GM12878 (cell line): ENCODE measurements around the gene SEPTIN10. TPM values are rescaled to one million over a fixed set of nuclear protein-coding genes. Genes with fewer than 3 reads are reported as not detected.

Source experiments
- ATAC-seq: fragments of 200-7000 bp; cut with Tn5 transposase; 3 replicates; pipeline ENCODE4 v1.9.1; 2020; ENCODE audit warnings: mild to moderate bottlenecking, moderate library complexity
- BruUV-seq: library from RNA; stranded (reverse); fragments of 400-500 nt; replicated peaks from 2 replicates; lab custom pipeline; 2021; lab: Mats Ljungman, UMichigan
- CTCF ChIA-PET: fragments of 300-600 bp; sonication (Branson Sonifier 250); formaldehyde crosslinking; extraction: SDS; loops from one replicate; lab custom pipeline; 2021; ENCODE audit warnings: inconsistent platforms; lab: Yijun Ruan, JAX
- POLR2A ChIA-PET: fragments of 350-600 bp; formaldehyde crosslinking; extraction: SDS; loops from one replicate; lab custom pipeline; 2021; ENCODE audit warnings: inconsistent platforms; lab: Charles Lee
- RAD21 ChIA-PET: fragments of 300-600 bp; sonication (Branson Sonifier 250); formaldehyde crosslinking; loops from one replicate; lab custom pipeline; 2023; ENCODE audit warnings: antibody characterized with exemption; ENCODE audit not compliant: unreplicated experiment; lab: Charles Lee
- SMC1A ChIA-PET: fragments of 300-600 bp; sonication (Branson Sonifier 250); formaldehyde crosslinking; loops from one replicate; lab custom pipeline; 2023; ENCODE audit not compliant: unreplicated experiment, uncharacterized antibody; lab: Charles Lee
- DNase-seq: peaks from one replicate; pipeline ENCODE4 v3.0.0-alpha.2; 2011; ENCODE audit warnings: low read depth, low spot score
- FAIRE-seq: peaks from 3 replicates; lab custom pipeline; 2011; peaks lifted over from hg19 to GRCh38; lab: Jason Lieb, UNC
- H2AFZ ChIP-seq: 2 replicates; pipeline ENCODE4 v1.6.0; 2011; ENCODE audit warnings: low read depth, low read length, control low read depth; ENCODE audit not compliant: control insufficient read depth
- H3K27ac ChIP-seq: 2 replicates; pipeline ENCODE4 v1.5.1; 2011; ENCODE audit warnings: control low read depth; ENCODE audit not compliant: control insufficient read depth, insufficient read depth
- H3K27me3 ChIP-seq, 2 experiments: replicated peaks in 1 of 2; 2 replicates each; pipeline versions ENCODE4 v1.6.0 to v1.6.1; 2011; ENCODE audit warnings: low read length in 1 of 2; ENCODE audit not compliant: control insufficient read depth in 2 of 2, insufficient read depth in 2 of 2
- H3K36me3 ChIP-seq, 2 experiments: 2 replicates each; pipeline ENCODE4 v1.5.1; 2011; ENCODE audit warnings: low read length in 1 of 2; ENCODE audit not compliant: control insufficient read depth in 2 of 2, insufficient read depth in 2 of 2
- H3K4me1 ChIP-seq: 2 replicates; pipeline ENCODE4 v1.6.1; 2011; ENCODE audit warnings: mild to moderate bottlenecking, low read length, moderate library complexity, mixed read lengths; ENCODE audit not compliant: control insufficient read depth, insufficient read depth
- H3K4me2 ChIP-seq: 2 replicates; pipeline ENCODE4 v1.6.0; 2011; ENCODE audit warnings: control low read depth; ENCODE audit not compliant: control insufficient read depth, insufficient read depth
- H3K4me3 ChIP-seq: fragments of 200-600 bp; sonication (generic); 2 replicates; pipeline ENCODE4 v1.5.1; 2016
- H3K79me2 ChIP-seq: 2 replicates; pipeline ENCODE4 v1.6.0; 2011; ENCODE audit warnings: low read length; ENCODE audit not compliant: control insufficient read depth, insufficient read depth
- H3K9ac ChIP-seq: 2 replicates; pipeline ENCODE4 v1.8.0; 2011; ENCODE audit warnings: low read length, control low read depth, mixed read lengths; ENCODE audit not compliant: control insufficient read depth, insufficient read depth
- H3K9me3 ChIP-seq: replicated peaks from 3 replicates; pipeline ENCODE4 v1.5.1; 2011; ENCODE audit warnings: mild to moderate bottlenecking, low read length; ENCODE audit not compliant: control insufficient read depth, insufficient read depth
- H4K20me1 ChIP-seq: 2 replicates; pipeline ENCODE4 v1.6.0; 2011; ENCODE audit not compliant: control insufficient read depth, insufficient read depth
- BMI1 ChIP-seq: fragments of 450-650 bp; IDR thresholded peaks from 2 replicates; pipeline ENCODE4 v1.6.1; 2016; ENCODE audit warnings: mild to moderate bottlenecking, moderate library complexity, borderline replicate concordance
- CBFB ChIP-seq: IDR thresholded peaks from 2 replicates; pipeline ENCODE4 v1.6.1; 2016; ENCODE audit warnings: antibody characterized with exemption, low read depth
- IRF4 ChIP-seq: IDR thresholded peaks from 2 replicates; pipeline ENCODE4 v1.6.1; 2011; ENCODE audit warnings: low read depth, low read length
- KAT2A ChIP-seq: conservative IDR thresholded peaks from 2 replicates; pipeline ENCODE4 v1.6.1; 2011; ENCODE audit warnings: low read depth, low read length; ENCODE audit not compliant: control insufficient read depth
- NBN ChIP-seq: fragments of 450-650 bp; IDR thresholded peaks from 2 replicates; pipeline ENCODE4 v1.6.1; 2016
- NR2C1 ChIP-seq: fragments of 450-650 bp; IDR thresholded peaks from 2 replicates; pipeline ENCODE4 v1.6.1; 2017; ENCODE audit warnings: antibody characterized with exemption, mild to moderate bottlenecking, moderate library complexity
- RFX5 ChIP-seq: IDR thresholded peaks from 2 replicates; pipeline ENCODE4 v1.6.1; 2011; ENCODE audit warnings: low read depth, low read length, improper control_type of control experiment
- SPI1 ChIP-seq: IDR thresholded peaks from 2 replicates; pipeline ENCODE4 v1.6.1; 2011; ENCODE audit warnings: low read depth, mild to moderate bottlenecking, low read length, moderate library complexity, borderline replicate concordance; ENCODE audit not compliant: insufficient read depth
- USF1 ChIP-seq: IDR thresholded peaks from 2 replicates; pipeline ENCODE4 v1.6.1; 2011; ENCODE audit warnings: borderline replicate concordance, low read depth, mild to moderate bottlenecking, moderate library complexity, mixed read lengths, low read length; ENCODE audit not compliant: insufficient read depth; ENCODE audit errors: extremely low read length
- ZNF384 ChIP-seq: IDR thresholded peaks from 2 replicates; pipeline ENCODE4 v1.6.1; 2012; ENCODE audit warnings: low read depth, mild to moderate bottlenecking, low read length, improper control_type of control experiment, borderline replicate concordance
- WGBS: methylation state at CpG from one replicate; pipeline ENCODE4 v1.1.6; 2016; ENCODE audit warnings: low lambda C conversion rate; ENCODE audit not compliant: insufficient replicate concordance, insufficient coverage; ENCODE audit errors: missing lambda C conversion rate; 5-methylcytosine and 5-hydroxymethylcytosine counted together
- in situ Hi-C: fragments of 300-500 bp; cut with MboI; formaldehyde crosslinking; loops from 9 replicates; pipeline ENCODE4 v1.14.3; 2018; ENCODE audit warnings: mixed read lengths
- intact Hi-C: fragments of 100-400 bp; cut with micrococcal nuclease; formaldehyde crosslinking; loops from one replicate; pipeline ENCODE4 v1.14.2; 2022; ENCODE audit not compliant: unreplicated experiment
- polyA plus RNA-seq, 11 experiments: library from polyadenylated mRNA; depleted of rRNA in 4 of 11; unstranded in 6 of 11; stranded (reverse) in 5 of 11; fragments of >200 nt; fragmentation: Nextera tagmentation in 4 of 11; fragmentation: Illumina TruSeq in 1 of 11; extraction: Ambion mirVana in 4 of 11; extraction: Trizol in 1 of 11; gene quantifications; 1 replicate in 1 of 11; 2 replicates in 10 of 11; pipeline versions ENCODE4 v1.2.1 to v1.2.3, GENCODE V29; 2011 to 2016; ENCODE audit warnings: inconsistent platforms in 2 of 11, missing spikeins in 2 of 11, low read depth in 1 of 11
- total RNA-seq, 4 experiments: library from RNA; depleted of rRNA in 3 of 4; stranded (reverse); fragments of >200 nt in 3 of 4; fragmentation: Illumina TruSeq in 1 of 4; extraction: Trizol in 1 of 4; gene quantifications; 2 replicates each; pipeline versions ENCODE4 v1.2.1 to v1.2.3, GENCODE V29; 2013 to 2021

SEPTIN10 gene
- total and polyA plus RNA-seq, 10 of the 15 experiments (the other 5 are each of a cell fraction or from before 2014, with no cell fraction given): 20.2 to 132 (median 62.7) TPM

DNA sequence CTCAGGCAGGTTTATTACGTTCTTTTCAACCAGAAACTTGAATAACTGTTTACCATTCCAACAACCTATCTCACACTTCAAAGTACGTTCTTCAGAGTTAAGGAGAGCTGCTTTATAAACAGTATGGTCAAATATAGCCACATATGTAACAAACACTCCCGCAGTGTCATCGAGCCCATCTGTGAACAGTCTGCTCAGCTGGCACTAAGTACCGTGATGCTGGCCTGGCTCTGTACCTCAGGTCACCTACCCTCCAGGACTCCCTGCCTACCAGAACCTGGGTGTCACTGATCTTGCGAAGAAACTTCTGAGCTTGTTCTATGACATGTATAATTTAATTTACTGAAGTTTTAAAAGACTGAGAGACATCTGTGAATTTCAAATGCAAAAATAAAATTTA is 71.4 kb downstream of the SEPTIN10 start:
- FAIRE-seq: no peak
- Histone ChIP-seq H2AFZ (no peak overlapping the region), H3K27me3 (no peaks in the 10 kb centered on the region; a peak in 1 of 4 replicates), H3K36me3 (no peaks in the 10 kb centered on the region; a peak in 1 of 4 replicates), H3K4me2 (no peak overlapping the region), H3K4me3 (no peak overlapping the region), H3K79me2 (no peaks in the 10 kb centered on the region)
- RAD21 ChIA-PET: interaction anchor here (1.7 to 1.9 kb wide), 2 partner anchors 121 to 192 kb away, joined by 4 to 5 read pairs; no protein-coding TSS in a partner anchor
- intact Hi-C loops: loop anchor here (10.0 kb wide), 1 partner anchor 172 kb away; no protein-coding TSS in a partner anchor
- no peak for TF ChIP-seq KAT2A
- no peak for TF ChIP-seq ZNF384
- TF ChIP-seq, all 136 proteins: peak for 0
- Histone ChIP-seq H3K9ac (no peak overlapping the region), H3K27ac (no peak overlapping the region), H3K4me1 (no peaks in the 10 kb centered on the region), H4K20me1 (no peaks in the 10 kb centered on the region), H3K9me3 (no peaks in the 10 kb centered on the region; the same call in 2 of the 3 replicates)
- ChIA-PET SMC1A (interaction anchor here (1.0 to 7.3 kb wide), 6 partner anchors 9 to 121 kb away, joined by 3 to 63 read pairs (median 4); no protein-coding TSS in a partner anchor), CTCF (interaction anchor here (0.6 to 7.9 kb wide), 5 partner anchors 14 to 340 kb away, joined by 3 to 163 read pairs (median 8); no protein-coding TSS in a partner anchor), POLR2A (no interaction called here)
- no TSS peak for BruUV-seq
- in situ Hi-C loops: no loop called here
- no peak for DNase-seq
- ATAC-seq: no peak
- 70% methylated on average over 6 of the region's 6 CpGs for WGBS

DNA sequence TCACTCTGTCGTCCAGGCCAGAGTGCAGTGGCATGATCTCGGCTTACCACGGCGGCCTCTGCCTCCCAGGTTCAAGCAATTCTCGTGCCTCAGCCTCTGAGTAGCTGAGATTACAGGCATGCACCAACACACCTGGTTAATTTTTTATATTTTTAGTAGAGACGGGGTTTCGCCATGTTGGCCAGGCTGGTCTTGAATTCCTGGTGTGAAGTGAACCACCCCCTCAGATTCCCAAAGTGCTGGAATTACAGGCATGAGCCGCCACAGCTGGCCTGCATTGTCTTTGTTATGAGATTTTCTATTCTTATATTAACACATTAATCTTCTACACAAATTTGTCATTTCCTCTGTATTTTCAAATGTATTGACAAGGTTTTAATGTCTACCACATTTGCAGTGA is 75.2 kb downstream of the SEPTIN10 start:
- no TSS peak for BruUV-seq
- no peak for TF ChIP-seq BMI1
- no peak for TF ChIP-seq SPI1
- no peak for TF ChIP-seq RFX5
- TF ChIP-seq CBFB: no peak
- no peak for TF ChIP-seq USF1
- TF ChIP-seq NBN: no peak
- no peak for TF ChIP-seq IRF4
- TF ChIP-seq NR2C1: no peak
- H4K20me1 ChIP-seq: no peaks in the 10 kb centered on the region
- H3K9me3 ChIP-seq: no peaks in the 10 kb centered on the region; the same call in 2 of the 3 replicates
- 68% methylated on average over 8 of the region's 8 CpGs for WGBS
- no peak for ATAC-seq
- no peak overlapping the region for H2AFZ ChIP-seq
- ChIA-PET SMC1A (no interaction called here), CTCF (interaction anchor here (0.6 kb wide), 1 partner anchor 405 kb away, joined by 3 read pairs; no protein-coding TSS in a partner anchor), POLR2A (no interaction called here), RAD21 (no interaction called here)
- H3K36me3 ChIP-seq: no peaks in the 10 kb centered on the region
- no peak overlapping the region for H3K4me2 ChIP-seq
- FAIRE-seq: no peak
- H3K79me2 ChIP-seq: no peaks in the 10 kb centered on the region
- H3K4me1 ChIP-seq: no peaks in the 10 kb centered on the region
- no peak overlapping the region for H3K4me3 ChIP-seq
- no peak for DNase-seq
- H3K9ac ChIP-seq: no peak overlapping the region
- no peak overlapping the region for H3K27ac ChIP-seq
- in situ Hi-C loops (no loop called here), intact Hi-C loops (no loop called here)
- no peaks in the 10 kb centered on the region; a peak in 1 of 4 replicates for H3K27me3 ChIP-seq
